IPS DF 6.9 (cell line): ENCODE measurements around the gene NR4A2.

ENCODE experiments used
- DNase-seq: peaks from one replicate; pipeline ENCODE4 v3.0.0-alpha.2; 2013; ENCODE audit warnings: low read depth, low spot score
- H3K27ac ChIP-seq: one replicate; pipeline ENCODE4 v1.5.1; 2013; ENCODE audit warnings: low read length, control low read depth
- H3K27me3 ChIP-seq: 2 replicates; pipeline ENCODE4 v1.6.1; 2013; ENCODE audit warnings: mild to moderate bottlenecking, low read length; ENCODE audit not compliant: control insufficient read depth, insufficient read depth
- H3K36me3 ChIP-seq: 2 replicates; pipeline ENCODE4 v1.6.1; 2013; ENCODE audit warnings: low read length; ENCODE audit not compliant: control insufficient read depth, insufficient read depth
- H3K4me1 ChIP-seq: 2 replicates; pipeline ENCODE4 v1.6.1; 2013; ENCODE audit warnings: low read length; ENCODE audit not compliant: control insufficient read depth, insufficient read depth
- H3K4me3 ChIP-seq: 2 replicates; pipeline ENCODE4 v1.5.1; 2013; ENCODE audit warnings: mild to moderate bottlenecking, low read length
- H3K9me3 ChIP-seq: 2 replicates; pipeline ENCODE4 v1.6.1; 2013; ENCODE audit warnings: low read length, inconsistent platforms; ENCODE audit not compliant: control insufficient read depth, insufficient read depth
- WGBS: extraction: QIAGEN DNeasy Blood & Tissue Kit; methylation state at CpG from one replicate; pipeline ENCODE4 v1.1.7; 2013; ENCODE audit warnings: mixed read lengths, missing lambda C conversion rate; ENCODE audit not compliant: insufficient read length, insufficient coverage; 5-methylcytosine and 5-hydroxymethylcytosine counted together

The NR4A2 gene

DNA sequence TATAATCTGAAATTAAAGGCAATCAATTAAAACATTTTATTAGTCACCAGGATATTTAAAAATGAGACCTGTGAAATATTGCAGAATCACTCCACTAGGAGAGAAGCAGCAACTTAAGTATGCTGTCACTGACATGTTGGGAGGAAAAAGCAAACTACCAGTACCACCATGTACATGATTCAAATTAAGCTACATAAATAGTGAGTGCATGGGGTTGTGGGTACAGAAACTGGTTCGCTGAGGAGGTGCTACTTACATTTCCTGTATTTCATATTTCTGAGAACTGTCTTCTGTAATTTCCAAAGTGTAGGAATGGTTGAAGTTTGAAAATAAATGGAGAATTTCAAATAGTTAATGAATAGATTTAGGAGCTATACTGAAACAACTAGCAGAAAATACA is 7.9 kb upstream of the NR4A2 start:
- Histone ChIP-seq H3K36me3 (no peaks in the 10 kb centered on the region), H3K27me3 (no peaks in the 10 kb centered on the region; the same call in none of the 2 replicates), H3K4me1 (no peaks in the 10 kb centered on the region), H3K9me3 (no peaks in the 10 kb centered on the region), H3K4me3 (no peak overlapping the region), H3K27ac (no peak overlapping the region)
- no peak for DNase-seq
- no CpG with 5 or more reads among the region's 1 CpG for WGBS

DNA sequence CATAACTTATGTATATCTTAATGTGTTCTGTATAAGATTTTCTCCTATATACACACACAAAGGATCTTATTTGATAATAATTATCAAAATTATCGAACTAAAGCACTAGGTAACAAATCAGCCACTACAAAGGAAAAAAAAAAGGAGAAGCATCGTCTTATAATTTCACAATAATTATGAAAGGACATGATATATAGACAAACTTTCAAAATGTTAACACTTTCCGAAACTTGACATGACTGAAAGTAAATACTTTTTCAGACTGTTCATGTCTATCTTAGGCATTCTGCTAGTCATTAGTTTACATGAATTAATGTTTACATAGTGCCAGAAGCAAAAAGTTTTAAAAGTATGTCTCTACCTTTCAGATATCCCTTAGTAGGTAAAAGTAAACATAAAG is 7.3 kb upstream of the NR4A2 start:
- H3K4me1 ChIP-seq = no peaks in the 10 kb centered on the region
- no CpG with 5 or more reads among the region's 3 CpGs for WGBS
- H3K36me3 ChIP-seq = no peaks in the 10 kb centered on the region
- no peak overlapping the region for H3K4me3 ChIP-seq
- DNase-seq = no peak
- H3K27ac ChIP-seq = no peak overlapping the region
- no peaks in the 10 kb centered on the region; the same call in 1 of the 2 replicates for H3K27me3 ChIP-seq
- no peaks in the 10 kb centered on the region for H3K9me3 ChIP-seq

DNA sequence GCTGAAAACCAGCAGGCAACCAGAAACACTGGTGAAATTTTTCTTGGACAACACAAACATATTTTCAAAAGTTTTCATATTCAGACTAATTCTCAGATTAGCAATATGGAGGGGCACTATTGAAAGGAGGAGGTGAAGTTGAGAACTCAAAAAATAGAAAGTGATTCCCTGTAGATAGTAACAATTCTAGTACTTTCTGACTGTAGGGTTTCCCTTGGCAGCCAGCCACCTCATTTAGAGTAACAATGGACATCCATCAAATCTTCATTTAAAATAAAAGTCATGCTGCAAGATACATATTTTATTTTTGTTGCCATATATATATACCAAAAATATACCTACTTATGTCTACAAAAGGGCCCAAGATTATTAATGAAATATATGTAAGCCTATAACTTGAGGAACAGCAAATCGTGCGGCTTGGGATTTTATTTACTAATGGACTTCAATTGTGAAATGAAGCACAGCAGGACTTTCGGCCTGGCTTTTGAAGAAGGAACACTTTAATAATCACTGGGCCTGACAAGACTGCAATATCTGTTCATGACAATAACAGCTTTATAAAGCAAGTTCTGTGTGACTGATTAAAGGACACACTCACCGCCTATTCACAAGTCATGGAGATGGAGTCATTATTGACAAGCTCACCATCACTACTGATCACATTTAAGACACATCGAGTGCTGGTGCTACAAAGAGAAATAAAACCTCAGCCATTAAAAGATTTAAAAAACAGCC is 6.8 kb upstream of the NR4A2 start:
- DNase-seq = no peak
- no peaks in the 10 kb centered on the region; the same call in 1 of the 2 replicates for H3K27me3 ChIP-seq
- no peak overlapping the region for H3K27ac ChIP-seq
- H3K9me3 ChIP-seq = no peaks in the 10 kb centered on the region
- H3K4me3 ChIP-seq = no peak overlapping the region
- no peaks in the 10 kb centered on the region for H3K36me3 ChIP-seq
- no CpG with 5 or more reads among the region's 5 CpGs for WGBS
- no peaks in the 10 kb centered on the region for H3K4me1 ChIP-seq

DNA sequence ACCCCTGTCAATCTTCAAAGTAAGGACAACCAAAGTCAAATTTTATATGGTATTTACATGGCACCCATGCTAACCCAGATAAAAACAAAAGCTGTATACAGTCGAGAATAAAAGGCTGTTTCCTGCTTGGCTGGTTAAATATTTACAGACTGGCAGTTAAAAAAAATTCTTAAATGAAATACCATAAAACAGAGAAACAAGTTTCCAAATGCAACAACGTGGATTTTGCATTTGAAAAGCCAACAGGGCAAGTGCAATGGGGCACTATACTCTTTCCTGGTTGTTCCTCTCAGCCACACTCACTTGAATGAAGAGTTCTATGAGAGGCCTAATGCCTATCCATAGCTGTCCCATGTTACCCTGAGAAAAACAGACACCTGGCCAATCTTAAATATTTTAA is 6.1 kb upstream of the NR4A2 start:
- Histone ChIP-seq H3K4me1 (no peaks in the 10 kb centered on the region), H3K27me3 (no peaks in the 10 kb centered on the region; the same call in 1 of the 2 replicates), H3K27ac (no peak overlapping the region), H3K4me3 (no peak overlapping the region), H3K36me3 (no peaks in the 10 kb centered on the region), H3K9me3 (no peaks in the 10 kb centered on the region)
- no peak for DNase-seq
- no CpG with 5 or more reads among the region's 2 CpGs for WGBS

DNA sequence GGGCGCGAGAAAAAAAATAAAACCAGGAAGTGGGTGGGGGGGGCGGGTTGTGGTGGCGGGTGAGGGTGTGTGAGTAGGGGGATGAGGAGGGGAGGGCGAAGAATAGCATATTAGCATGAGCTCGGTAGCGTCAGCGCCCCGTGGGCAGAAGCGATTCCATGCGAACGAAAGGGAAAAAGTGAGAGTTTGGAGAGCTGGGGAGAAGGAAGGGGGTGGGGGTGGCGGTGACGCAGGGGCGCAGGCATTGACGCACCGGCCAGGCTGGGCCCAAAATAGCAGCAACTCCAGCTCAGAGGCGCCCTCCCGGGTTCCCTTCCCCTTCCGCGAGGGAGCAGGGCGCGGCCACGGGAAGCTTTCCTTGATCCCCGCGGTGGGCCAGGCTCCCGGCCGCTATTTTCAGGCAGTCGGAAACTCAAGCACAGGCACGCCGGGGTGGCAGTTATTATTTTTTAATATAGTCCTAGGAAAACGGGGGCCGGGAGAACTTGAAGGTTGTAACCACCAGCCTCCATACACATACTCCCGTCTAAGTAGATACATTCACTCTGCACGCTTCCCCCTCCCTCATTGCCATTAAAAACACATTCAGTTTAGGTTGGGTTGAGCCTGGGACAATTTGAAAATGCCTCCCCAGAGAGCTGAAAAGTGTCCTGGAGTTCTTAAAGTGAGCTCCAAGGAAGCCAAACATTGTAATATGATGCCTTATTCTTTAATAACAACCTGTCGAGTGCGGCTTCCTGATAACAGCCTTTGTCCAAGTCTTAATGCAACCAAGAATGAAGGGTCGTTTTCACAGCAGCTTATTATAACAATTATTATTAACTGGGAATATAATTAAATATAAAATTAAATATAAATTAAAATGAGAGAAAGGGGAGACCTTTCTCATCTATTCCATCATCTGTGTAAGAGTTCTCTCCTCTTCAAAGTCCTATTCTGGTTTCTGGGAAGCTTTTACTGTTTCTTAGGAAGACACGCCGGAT is 2.3 kb upstream of the NR4A2 start:
- no peaks in the 10 kb centered on the region for H3K36me3 ChIP-seq
- peaks cover 19% of the 10 kb centered on the region for H3K27me3 ChIP-seq
- no CpG with 5 or more reads among the region's 40 CpGs for WGBS
- H3K4me1 ChIP-seq = no peaks in the 10 kb centered on the region; the same call in 1 of the 2 replicates
- no peak for DNase-seq
- H3K9me3 ChIP-seq = no peaks in the 10 kb centered on the region
- H3K4me3 ChIP-seq = peak overlapping the region; percentile 50
- no peak overlapping the region for H3K27ac ChIP-seq

DNA sequence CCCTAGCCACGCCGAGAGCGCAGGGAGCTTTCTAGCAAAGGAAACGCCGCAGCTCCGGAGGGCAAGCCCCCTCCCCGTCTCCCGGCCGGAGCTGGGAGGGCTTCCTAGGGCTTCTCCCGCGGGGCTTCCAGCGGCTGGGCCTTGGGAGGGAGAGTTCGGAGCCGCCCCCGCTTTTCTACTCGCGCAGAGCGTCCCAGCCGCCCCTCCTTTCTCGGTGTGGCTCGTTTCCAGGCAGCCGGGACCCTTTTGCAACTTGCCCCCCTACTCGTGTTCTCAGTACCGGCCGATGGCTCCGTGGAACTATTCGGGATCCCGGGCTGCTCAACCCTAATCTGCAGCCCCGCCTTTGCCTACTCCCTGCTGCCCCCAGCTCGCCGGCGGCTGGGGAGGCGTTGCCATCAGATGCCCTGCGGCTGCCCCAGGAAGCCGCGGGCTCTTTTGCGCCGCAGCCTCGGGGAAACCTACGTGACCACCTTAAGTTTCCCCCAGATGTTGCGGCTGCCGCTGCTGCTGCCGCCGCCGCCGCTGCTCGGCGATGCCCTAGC is 1.5 kb upstream of the NR4A2 start:
- no peak for DNase-seq
- Histone ChIP-seq H3K9me3 (no peaks in the 10 kb centered on the region), H3K27me3 (peaks cover 27% of the 10 kb centered on the region), H3K4me3 (peak overlapping the region; percentile 50), H3K4me1 (no peaks in the 10 kb centered on the region; the same call in 1 of the 2 replicates), H3K36me3 (no peaks in the 10 kb centered on the region), H3K27ac (no peak overlapping the region)
- WGBS = no CpG with 5 or more reads among the region's 48 CpGs

DNA sequence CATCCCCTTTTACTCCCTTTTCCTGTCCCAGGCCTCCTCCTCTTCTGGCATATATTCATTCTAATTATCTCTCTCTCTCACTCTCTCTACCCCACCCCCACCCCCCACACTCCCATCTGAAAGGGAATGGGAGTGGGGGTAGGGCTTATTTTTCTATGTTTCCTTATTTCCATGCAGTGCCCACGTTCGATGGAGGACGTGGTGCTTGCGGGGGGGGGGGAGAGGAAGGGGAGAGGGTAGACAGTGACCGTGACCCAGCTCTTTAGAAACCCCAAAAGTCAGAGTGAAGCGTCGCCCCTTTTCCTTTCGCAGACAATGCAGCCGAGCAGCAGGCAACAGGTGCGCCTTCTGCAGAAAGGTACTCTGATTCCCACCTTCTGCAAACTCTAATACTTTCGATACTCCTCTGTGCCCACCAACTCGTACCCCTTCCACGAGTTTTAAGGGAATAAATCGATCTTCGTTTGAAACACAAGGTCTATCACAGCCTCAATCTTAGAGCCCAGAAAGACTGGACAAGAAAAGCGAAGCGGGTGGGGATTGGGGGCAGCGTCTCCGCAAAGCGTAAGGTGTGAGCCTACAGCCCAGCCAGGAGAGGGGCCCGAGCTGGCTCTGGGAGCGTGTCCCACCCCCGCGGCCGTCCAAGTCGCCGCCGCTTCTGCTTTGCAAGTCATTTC is 891 bp upstream of the NR4A2 start:
- Histone ChIP-seq H3K27me3 (peaks cover 27% of the 10 kb centered on the region), H3K9me3 (no peaks in the 10 kb centered on the region), H3K27ac (no peak overlapping the region), H3K36me3 (no peaks in the 10 kb centered on the region), H3K4me1 (no peaks in the 10 kb centered on the region; the same call in 1 of the 2 replicates), H3K4me3 (peak overlapping the region; percentile 50; the same call in 1 of the 2 replicates)
- no peak for DNase-seq
- no CpG with 5 or more reads among the region's 28 CpGs for WGBS

DNA sequence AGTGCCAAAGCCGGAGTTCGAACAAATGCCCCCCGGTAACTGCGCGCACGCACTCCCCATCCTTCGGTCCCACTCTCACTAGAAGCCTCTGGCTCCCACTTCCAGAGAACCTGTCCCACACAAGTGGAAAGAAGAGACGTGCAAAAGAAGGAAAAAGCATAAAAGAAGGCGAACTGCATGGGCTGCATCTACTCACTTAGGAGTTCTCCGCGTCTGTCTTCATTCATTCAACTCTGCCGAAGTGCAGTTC is 312 bp downstream of the NR4A2 start:
- no CpG with 5 or more reads among the region's 12 CpGs for WGBS
- H3K27ac ChIP-seq = no peak overlapping the region
- no peak for DNase-seq

DNA sequence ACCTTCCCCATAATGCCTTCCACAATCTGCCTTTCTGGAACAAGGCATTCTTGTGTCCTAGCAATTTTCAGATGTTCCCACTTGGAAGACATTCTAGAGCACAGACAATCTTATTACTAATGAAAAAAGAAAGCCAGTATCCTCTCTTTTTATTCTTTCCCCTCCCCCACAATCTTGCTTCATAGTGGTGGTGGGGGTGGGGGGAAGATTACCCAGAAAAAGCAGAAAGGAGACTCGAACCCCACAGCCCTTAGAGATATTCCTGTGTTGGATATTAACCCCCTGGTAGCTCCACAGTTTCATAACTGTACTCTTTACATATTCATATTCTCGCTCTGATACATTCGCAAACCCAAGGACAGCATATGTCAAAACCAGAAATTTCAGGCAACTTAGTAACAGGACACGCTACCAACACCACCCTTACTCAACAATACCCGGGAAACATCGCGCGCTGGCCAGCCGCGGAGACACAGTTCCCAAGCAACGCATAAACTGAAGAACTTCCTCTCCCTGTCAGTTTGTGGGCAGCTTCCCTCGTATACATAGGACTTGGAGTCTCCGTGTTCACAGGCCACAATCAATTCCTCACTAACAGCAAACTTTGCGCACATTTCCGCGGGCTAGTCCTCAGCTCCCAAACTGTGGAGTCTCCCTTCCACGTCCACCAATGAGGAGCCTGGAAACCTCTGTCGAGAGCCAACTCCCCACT is 793 bp downstream of the NR4A2 start:
- peak overlapping the region; percentile 50; the same call in 1 of the 2 replicates for H3K4me3 ChIP-seq
- H3K27me3 ChIP-seq = peaks cover 40% of the 10 kb centered on the region
- no CpG with 5 or more reads among the region's 18 CpGs for WGBS
- no peaks in the 10 kb centered on the region for H3K9me3 ChIP-seq
- no peak for DNase-seq
- H3K27ac ChIP-seq = no peak overlapping the region
- H3K36me3 ChIP-seq = no peaks in the 10 kb centered on the region
- H3K4me1 ChIP-seq = peaks cover 2% of the 10 kb centered on the region; the same call in 1 of the 2 replicates

More for the DNA sequence above, 312 bp downstream of the NR4A2 start:
- no peaks in the 10 kb centered on the region for H3K36me3 ChIP-seq
- H3K4me3 ChIP-seq = peak overlapping the region; percentile 50; the same call in 1 of the 2 replicates
- H3K27me3 ChIP-seq = peaks cover 36% of the 10 kb centered on the region
- H3K9me3 ChIP-seq = no peaks in the 10 kb centered on the region
- H3K4me1 ChIP-seq = peaks cover 2% of the 10 kb centered on the region; the same call in 1 of the 2 replicates
